NCI-H2107 treated with DMSO at 0.1 percent for 48 hours (cell line): ENCODE measurements around the gene ERC2.
A peak's percentile ranks its signal among the peaks of the same experiment; 100 is the strongest.

Experiments used
- DNase-seq: peaks from one replicate; lab custom pipeline; 2025; ENCODE audit not compliant: unreplicated experiment; lab: John Stamatoyannopoulos, UW

Gene ERC2

DNA sequence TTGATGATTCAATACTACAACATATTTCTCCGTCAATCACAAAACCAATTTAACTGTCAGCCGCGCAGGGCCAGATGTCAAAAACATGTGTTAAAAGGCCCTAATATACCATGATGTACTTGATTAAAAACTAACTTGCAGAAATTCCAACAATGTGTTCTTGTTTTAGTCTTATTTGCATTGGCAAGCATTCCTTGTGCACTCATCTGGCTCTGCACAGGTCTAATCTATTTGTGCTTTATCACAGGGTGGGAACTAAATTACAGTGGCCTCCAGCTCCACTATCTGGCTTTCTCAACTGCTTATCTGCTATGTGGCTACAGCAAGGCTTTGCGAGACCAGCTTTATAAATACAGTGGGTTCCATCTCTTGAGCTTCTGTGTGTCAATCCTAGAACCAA, 455.5 kb downstream of the ERC2 start:
- DNase-seq = no peak

- DNase-seq = peak; percentile 19
Measured at GRCh38 chr3:56005196-56005805, 463.0 kb downstream of the ERC2 start.

DNA sequence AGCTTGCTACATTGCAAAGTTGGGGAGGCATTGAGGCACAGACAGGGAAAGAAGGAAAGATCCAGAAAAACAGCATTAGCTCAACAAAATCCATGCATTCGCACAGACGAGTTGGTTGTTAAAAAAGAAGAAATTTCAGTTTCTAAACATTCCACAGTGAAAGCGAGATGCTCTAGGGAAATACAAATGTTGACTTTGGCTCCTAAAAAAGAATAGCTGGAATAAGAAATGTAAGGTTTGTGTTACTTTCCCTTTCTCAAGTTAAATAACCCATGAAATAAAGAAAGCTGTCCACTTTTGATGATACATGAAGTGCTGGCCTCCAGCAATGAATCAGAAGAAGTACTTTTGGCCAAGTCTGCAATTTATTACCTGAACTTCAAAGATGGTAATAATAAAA, 465.1 kb downstream of the ERC2 start:
- DNase-seq = no peak

DNA sequence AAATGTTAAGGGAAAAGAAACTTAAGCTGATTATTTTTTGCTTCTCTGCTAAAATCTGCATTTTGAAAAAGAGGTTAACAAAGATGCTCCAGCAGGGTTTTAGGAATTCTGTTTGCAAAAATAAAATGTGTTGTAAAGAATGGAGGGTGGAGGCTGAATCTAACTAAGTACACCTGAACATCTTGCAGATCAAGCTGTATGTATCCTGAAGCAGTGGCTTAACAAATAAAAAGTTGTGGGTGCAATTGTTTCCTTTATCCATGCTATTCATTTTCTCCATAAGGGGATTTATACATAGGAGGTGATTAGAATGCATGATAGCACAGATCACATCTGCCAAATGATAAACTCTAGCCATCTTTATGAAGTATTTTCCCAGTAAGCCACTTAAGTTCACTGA, 466.3 kb downstream of the ERC2 start:
- DNase-seq = no peak

- no peak for DNase-seq
Measured at GRCh38 chr3:56001537-56001936, 466.7 kb downstream of the ERC2 start.

GRCh38 chr3:55989366-55989765, 478.9 kb downstream of the ERC2 start:
- DNase-seq = no peak

DNA sequence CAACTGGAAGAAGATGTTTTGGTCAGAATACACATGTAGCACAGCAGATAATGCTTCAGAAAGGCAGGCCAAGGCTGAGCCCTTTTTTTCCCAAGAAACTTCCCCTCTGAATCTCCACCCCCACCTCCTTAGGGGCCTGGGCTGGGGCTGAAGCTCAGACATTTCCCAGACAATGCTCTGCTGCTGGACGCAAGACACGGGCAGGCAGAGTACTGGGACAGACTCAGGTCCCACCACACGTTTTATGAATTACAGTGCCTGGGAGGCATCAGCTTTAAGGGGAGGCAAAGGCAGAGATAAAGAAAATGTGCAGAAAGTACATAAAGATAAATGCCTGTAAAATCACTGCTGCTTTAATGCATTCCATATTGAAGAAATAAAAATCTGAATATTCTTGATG, 479.4 kb downstream of the ERC2 start:
- no peak for DNase-seq

- no peak for DNase-seq
Measured at GRCh38 chr3:55984626-55985025, 483.6 kb downstream of the ERC2 start.

DNA sequence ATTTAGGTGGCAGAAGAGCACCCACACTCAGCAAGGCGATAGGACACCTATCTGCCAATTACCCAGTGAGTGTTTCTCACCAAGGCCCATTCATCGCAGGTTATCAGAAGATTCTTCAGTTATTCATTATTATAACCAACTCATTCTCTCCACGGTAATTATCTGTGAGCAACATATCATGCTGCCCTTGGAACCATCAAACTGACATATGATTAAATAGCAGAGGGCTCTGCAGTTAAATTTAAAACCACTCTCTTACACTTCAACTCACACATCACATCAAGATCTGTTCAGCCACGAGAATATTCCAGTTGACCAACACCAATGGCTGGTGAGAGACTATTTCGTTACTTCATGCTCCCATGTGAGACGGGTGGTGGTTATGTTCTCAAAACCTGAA, 489.3 kb downstream of the ERC2 start:
- DNase-seq = no peak

DNA sequence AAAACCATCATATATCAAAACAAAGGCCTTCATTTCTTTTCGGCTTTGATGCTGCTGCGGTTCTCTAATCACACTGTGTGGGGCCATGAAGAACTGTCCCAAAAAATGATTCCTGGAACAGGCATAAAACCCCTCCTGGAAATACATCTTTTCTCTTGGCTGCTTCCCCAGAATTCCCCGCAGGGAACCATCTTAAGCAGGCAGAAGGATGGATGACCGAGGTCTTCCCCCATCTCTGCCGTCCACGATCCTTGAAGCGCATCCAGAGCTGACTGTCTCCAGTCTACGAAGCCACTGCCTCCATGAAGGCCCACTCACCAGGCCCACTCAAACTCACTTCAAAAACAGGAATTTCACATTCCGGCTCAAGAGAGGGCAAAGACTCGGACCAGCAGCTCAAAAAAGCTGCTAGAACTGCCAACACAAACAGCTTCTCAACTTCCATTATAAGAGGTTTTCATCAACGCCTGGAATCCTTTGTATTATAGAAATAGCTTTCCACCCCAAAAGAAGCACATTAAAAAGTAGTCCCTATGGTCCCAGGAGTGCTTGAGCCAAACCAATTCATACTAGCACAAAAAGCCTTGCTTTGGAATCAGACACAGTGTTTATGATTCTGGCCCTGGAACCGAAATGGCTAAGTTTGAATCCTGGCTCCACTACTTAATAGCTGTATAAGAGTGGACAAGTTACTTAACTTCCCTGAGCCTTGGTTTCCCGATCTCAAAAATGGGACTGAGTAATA, 493.7 kb downstream of the ERC2 start:
- DNase-seq = no peak

DNA sequence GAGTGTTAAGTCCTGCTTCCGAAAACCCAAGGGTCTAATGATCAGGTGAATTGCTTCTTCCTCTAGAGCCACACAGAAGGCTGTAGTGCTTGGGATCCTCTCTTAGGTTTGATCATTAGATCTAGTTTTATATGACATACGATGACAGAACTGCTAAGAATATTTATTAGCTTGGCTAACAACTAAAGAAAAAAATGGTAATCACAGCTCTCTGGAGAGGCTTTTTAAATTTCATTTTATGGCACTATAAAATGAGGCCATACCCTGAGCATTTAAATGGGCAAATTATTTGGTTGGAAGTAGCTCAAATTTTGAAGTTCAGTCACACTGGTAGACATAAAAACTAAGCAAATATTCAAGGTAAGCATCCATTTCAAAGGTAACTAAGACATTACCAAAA, 498.6 kb downstream of the ERC2 start:
- no peak for DNase-seq

DNA sequence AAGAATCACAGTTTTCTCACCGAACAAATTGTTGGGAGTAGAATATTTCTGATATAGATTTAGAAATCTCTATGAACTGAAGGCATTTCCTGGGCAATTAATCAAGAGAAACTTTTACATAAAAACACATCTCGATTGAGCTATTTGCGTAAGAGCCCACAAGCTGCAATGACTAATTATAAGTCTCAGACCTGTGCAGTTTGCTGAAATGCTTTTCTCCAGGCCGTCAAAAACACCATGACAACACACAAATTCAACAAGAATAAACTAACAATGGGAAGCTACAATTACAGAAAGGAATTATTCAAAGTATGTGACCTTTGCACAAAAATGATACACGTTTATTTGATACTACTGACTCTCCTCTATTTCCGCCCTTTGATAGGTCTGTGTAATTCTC, 499.9 kb downstream of the ERC2 start:
- DNase-seq = no peak

- DNase-seq = no peak
Measured at GRCh38 chr3:55966566-55966965, 501.7 kb downstream of the ERC2 start.

DNA sequence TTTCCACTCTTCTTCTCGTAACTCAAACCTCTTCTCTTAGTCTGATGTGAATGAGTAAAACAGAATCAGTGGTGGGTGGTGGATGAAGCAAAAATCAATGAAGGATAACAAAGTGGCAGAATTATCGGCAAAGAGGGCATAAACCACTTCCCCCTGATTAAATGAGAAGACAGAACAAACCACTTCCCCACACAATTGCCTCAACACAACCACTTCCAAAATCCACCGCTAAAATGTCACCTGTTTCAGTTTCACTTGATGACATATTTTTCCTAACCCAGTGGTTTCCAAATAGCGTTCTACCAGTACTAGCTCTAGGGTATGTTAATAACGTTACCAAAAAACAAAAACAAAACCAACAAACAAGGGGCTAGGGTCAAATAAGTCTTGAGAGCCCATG, 502.5 kb downstream of the ERC2 start:
- no peak for DNase-seq

DNA sequence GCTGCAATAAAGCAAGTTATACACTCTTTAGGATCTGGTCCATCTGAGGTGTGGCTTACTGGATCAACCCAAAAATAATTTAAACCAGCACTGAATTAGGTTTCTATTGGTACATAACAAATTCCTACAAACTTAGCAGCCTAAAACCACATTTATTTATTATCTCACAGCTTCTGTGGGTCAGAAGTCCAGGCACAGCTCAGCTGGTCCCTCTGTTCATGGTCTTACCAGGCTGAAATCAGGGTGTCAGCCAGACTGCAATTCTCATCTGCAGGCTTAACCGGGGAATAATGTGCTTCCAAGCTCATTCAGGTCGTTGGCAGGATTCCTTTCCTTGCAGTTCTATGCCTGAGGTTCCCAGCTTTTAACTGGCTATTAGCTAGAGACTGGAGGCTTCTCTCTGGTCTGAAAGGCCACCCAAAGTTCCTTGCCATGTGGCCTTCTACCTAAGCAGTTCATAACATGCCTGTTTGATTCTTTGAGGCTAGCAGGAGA, 503.7 kb downstream of the ERC2 start:
- no peak for DNase-seq

DNA sequence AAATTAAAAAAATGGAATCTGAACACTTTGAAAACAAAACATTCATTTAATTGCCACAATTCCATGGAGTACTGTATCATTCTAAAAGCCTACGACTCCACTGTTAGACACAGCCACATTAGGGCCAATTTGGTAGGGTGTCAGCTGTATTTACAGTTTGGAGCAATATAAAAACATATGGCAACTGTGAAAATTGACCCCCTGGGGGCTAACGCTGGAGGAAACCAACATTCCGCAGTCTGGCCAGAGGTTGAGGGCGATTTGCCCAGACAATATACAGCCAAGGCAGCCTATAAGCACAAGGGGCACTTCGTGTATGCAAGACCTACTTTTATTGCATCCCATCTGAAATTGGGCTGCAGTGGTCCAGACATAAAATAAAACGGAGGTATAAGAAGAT, 504.7 kb downstream of the ERC2 start:
- no peak for DNase-seq

- no peak for DNase-seq
Measured at GRCh38 chr3:55959471-55960080, 508.7 kb downstream of the ERC2 start.

DNA sequence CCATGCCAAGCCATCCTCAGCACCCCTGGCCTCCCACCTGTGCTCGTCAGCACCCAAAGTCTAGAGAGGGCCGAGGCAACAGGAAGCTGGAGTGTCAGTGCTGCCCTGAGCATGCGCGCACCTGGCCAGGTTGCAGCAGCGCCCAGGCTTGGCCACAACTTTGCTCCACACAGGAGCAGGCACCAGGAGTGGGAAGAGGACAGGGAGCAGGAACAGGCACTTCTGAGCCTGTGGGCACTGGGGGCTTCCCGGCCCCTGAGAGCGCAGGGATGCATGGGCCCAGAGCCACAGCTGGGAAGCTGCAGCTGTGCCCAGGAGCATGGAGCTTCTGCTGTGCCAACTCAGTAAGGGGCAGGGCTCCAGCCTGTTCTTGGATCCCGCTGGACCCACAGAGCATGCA, 509.7 kb downstream of the ERC2 start:
- DNase-seq = no peak

DNA sequence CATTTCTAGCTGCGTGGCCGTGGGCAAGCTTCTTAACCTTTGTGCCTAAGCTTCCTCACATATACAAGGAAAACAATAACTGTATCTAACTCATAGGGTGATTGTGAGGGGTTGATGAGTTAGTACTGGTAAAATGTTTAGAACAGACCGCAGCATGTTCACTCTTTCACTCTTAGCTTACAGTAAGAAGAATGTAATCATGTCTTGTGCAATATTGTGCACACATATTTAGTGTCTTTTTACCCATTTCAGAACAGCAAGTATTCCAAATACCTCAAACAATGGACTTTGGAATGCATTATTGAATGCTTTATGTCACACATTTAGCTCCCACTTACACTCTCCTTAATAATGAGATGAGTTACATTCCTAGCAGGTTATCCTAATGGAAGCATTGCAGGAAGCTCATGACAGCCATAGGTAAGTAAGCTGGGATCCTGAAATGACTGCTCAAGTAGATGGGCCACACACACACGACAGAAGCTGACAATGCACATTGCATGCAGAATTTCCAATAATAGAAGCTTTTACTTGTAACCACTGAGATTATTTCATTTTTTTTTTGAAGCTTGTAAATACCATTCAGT, 512.3 kb downstream of the ERC2 start:
- DNase-seq = no peak

DNA sequence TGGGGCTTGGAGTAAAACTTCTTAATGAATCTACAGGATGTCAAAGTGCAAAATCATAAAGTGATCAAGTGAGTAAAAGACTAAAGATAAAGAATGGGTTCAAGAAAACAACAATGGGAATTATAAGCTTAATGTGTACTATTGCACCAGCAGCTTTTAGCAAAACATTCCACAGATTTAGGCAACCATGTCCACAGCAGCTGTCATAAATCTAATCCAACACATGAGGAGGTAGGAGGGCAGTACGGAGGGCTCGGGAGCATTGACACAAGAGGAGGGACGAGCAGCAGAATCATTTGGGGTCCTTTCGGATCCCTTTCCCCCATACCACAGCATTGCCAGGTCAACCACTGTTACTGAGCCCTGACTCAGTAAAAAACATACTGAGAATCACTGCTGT, 516.9 kb downstream of the ERC2 start:
- no peak for DNase-seq

DNA sequence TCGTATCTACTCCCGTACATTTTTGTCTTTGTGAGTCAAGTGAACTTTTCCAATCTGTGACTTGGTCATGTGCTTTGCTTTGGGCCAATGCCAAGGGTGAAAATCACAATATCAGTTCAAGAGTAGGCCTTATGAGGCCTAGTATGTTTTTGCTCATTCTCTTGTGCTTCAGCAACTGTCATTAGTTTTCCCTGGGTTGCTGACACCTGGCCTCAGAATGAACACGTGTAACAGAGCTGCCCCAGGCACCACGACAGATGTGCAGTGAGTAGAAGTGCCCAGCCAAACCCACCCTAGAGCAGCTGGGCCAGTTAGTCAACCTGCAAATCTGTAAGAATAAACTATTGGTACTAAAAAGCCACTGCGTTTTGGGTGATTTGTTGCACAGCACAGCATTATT, 520.9 kb downstream of the ERC2 start:
- DNase-seq = no peak

- no peak for DNase-seq
Measured at GRCh38 chr3:55946574-55947160, 521.6 kb downstream of the ERC2 start.
